Measurements from ENCODE around the gene SULT1C2.

GRCh38 chr2:108267101-108267500 is 21.6 kb upstream of the SULT1C2 start:
- no peak for TF ChIP-seq ZNF8 (CRISPR knock-in tag; IDR thresholded peaks at IDR 0.05)
- no peak for TF ChIP-seq POU6F1 (CRISPR knock-in tag; IDR thresholded peaks at IDR 0.05; ENCODE audit: borderline replicate concordance, low read depth)
- no peak for TF ChIP-seq TCF4 (CRISPR knock-in tag; IDR thresholded peaks at IDR 0.05; ENCODE audit: borderline replicate concordance)
